Suprapubic skin (tissue), 4 donors: ENCODE results near the gene CNGA3.

ENCODE experiments used
- CTCF ChIP-seq, 2 donors: fragments of 200-600 bp in 1 of 2; fragments of 450-650 bp in 1 of 2; sonication (generic) in 1 of 2; IDR thresholded peaks; one replicate each; pipeline ENCODE4 v1.5.1; 2016 to 2019; ENCODE audit warnings: antibody characterized with exemption in 2 of 2, mild to moderate bottlenecking in 1 of 2, moderate library complexity in 1 of 2
- EP300 ChIP-seq: sonication (generic); formaldehyde crosslinking; IDR thresholded peaks from one replicate; pipeline ENCODE4 v1.6.1; 2017; ENCODE audit warnings: antibody characterized with exemption
- POLR2A ChIP-seq, 2 donors: fragments of 450-650 bp; IDR thresholded peaks; one replicate each; pipeline ENCODE4 v1.6.1; 2017; ENCODE audit warnings: antibody characterized with exemption in 2 of 2, mild to moderate bottlenecking in 2 of 2, moderate library complexity in 2 of 2
- POLR2AphosphoS5 ChIP-seq, 3 donors: sonication (generic); formaldehyde crosslinking; IDR thresholded peaks; one replicate each; pipeline ENCODE4 v1.6.1; 2017; ENCODE audit warnings: antibody characterized with exemption in 3 of 3

GRCh38 chr2:98347298-98348065 is 1.2 kb downstream of the CNGA3 start:
- TF ChIP-seq CTCF (IDR thresholded peaks at IDR 0.05) (no peak), POLR2A (IDR thresholded peaks at IDR 0.05) (no peak), EP300 (no peak), POLR2AphosphoS5 (IDR thresholded peaks at IDR 0.05) (no peak)
